Dedifferentiated amniotic fluid mesenchymal stem cell (primary cell): Measurements from ENCODE around the gene GNLY.

ENCODE experiments used
- DNase-seq: peaks from one replicate; pipeline ENCODE4 v3.0.0-alpha.2; 2016; ENCODE audit errors: extremely low spot score

The GNLY gene

GRCh38 chr2:85682378-85682777, 11.8 kb upstream of the GNLY start:
- no peak for DNase-seq

GRCh38 chr2:85684380-85684779, 9.8 kb upstream of the GNLY start:
- no peak for DNase-seq

GRCh38 chr2:85684806-85685205, 9.4 kb upstream of the GNLY start:
- DNase-seq = no peak

GRCh38 chr2:85690932-85691331, 3.2 kb upstream of the GNLY start:
- no peak for DNase-seq

- no peak for DNase-seq
These were observed 2.0 kb upstream of the GNLY start for GRCh38 chr2:85692039-85692645.

- DNase-seq = no peak
These were observed 963 bp downstream of the GNLY start for GRCh38 chr2:85695121-85695520.

GRCh38 chr2:85695691-85696668, 1.8 kb downstream of the GNLY start:
- no peak for DNase-seq

- DNase-seq = no peak
These were observed 2.9 kb downstream of the GNLY start for GRCh38 chr2:85697096-85697495.

- DNase-seq = no peak
These were observed 3.6 kb downstream of the GNLY start for GRCh38 chr2:85697716-85698115.

- no peak for DNase-seq
These were observed 4.2 kb downstream of the GNLY start for GRCh38 chr2:85698184-85698879.

- DNase-seq = no peak
These were observed 4.7 kb downstream of the GNLY start for GRCh38 chr2:85698880-85699254.

- no peak for DNase-seq
These were observed 5.2 kb downstream of the GNLY start for GRCh38 chr2:85699325-85699724.

- peak; percentile 66 for DNase-seq
These were observed 8.0 kb downstream of the GNLY start for GRCh38 chr2:85702172-85702571.

- DNase-seq = no peak
These were observed 8.6 kb downstream of the GNLY start for GRCh38 chr2:85702800-85703199.

- no peak for DNase-seq
These were observed 9.2 kb downstream of the GNLY start for GRCh38 chr2:85703329-85703728.

- no peak for DNase-seq
These were observed 9.9 kb downstream of the GNLY start for GRCh38 chr2:85704038-85704437.

GRCh38 chr2:85704800-85705679, 10.9 kb downstream of the GNLY start:
- no peak for DNase-seq

- DNase-seq = peak; percentile 81
These were observed 11.5 kb downstream of the GNLY start for GRCh38 chr2:85705680-85706039.

- DNase-seq = no peak
These were observed 11.9 kb downstream of the GNLY start for GRCh38 chr2:85706063-85706462.

- DNase-seq = no peak
These were observed 12.6 kb downstream of the GNLY start for GRCh38 chr2:85706599-85707296.

- DNase-seq = peak; percentile 90
These were observed 13.1 kb downstream of the GNLY start for GRCh38 chr2:85707304-85707703.
